ENCODE data around the gene PNPLA3. TPM values are rescaled to one million over a fixed set of nuclear protein-coding genes. Genes with fewer than 3 reads are reported as not detected.
A peak's percentile ranks its signal among the peaks of the same experiment; 100 is the strongest.

PNPLA3 gene
- total RNA-seq, 1 experiment from 2014 or later: 7.3 TPM

DNA sequence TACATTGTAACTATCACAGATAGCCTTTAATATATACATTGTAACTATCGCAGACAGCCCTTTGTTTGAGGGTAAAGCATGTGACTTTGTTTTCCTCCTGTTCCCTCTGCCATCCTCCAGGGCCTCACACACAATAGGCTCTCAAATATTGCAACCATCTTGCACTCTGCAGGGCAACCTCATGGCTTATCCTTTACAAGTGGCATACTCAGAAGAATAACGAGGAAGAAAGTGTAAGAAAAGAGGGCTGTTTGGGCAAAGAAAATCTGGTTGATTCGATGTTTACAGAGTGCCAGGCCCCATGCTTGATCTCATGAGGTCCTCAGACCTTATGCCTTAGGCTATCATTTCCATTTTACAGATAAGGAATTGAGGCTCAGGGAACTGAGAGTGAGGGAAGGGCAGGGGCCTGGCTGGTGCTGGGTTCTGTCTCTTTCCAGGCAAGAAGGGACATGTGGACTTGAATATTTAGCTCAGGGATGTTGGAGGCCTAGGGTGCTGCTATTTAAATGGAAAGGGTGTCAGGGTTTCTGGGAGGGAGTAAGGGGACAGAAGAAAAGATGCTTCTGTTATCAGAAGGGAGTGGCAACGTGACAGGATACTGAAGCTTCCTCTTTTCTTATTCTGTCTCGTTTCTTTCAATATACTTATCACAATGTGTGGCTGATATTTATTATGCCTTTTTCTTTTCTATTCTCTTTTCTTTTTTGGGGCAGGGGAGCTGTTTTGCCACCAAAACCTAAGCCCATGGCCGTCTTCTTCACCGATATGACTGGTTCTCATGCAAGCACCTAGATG, 30.6 kb downstream of the PNPLA3 start:
- Histone ChIP-seq H4K20me1 (ENCODE audit: insufficient read depth) (no peaks in the 10 kb centered on the region), H3K9me3 (ENCODE audit: control insufficient read depth in 1 of 2, insufficient read depth in 1 of 2, low read depth in 1 of 2, low read length in 2 of 2) (no peaks in the 10 kb centered on the region), H3K9me2 (ENCODE audit: insufficient read depth) (no peaks in the 10 kb centered on the region), H3K79me2 (ENCODE audit: insufficient read depth, low read length) (peaks cover 44% of the 10 kb centered on the region), H3K4me2 (ENCODE audit: low read length) (peak overlapping the region; percentile 73), H3K9ac (ENCODE audit: low read length) (peak overlapping the region; percentile 87), H3K4me1 (ENCODE audit: control insufficient read depth in 1 of 2, insufficient read depth in 2 of 2, low read length in 2 of 2) (peaks cover 17 to 30% of the 10 kb centered on the region in 2 experiments), H3K27ac (ENCODE audit: low read depth, low read length) (peak overlapping the region; percentile 90), H3K36me3 (ENCODE audit: control insufficient read depth in 1 of 2, insufficient read depth in 2 of 2, low read length in 2 of 2) (no peaks in the 10 kb centered on the region), H3K4me3 (replicated peaks in 1 of 2; ENCODE audit: low read depth in 1 of 2, low read length in 2 of 2) (peak overlapping the region; percentile 91 to 95), H3K27me3 (ENCODE audit: insufficient read depth, low read length) (no peaks in the 10 kb centered on the region), H2AFZ (ENCODE audit: low read depth, low read length, poor library complexity, severe bottlenecking) (no peak overlapping the region)
- no TSS peak for BruUV-seq (replicated peaks)
- CTCF ChIA-PET: interaction anchor here (0.9 to 1.9 kb wide), 3 partner anchors 8 to 71 kb away, joined by 3 to 22 read pairs (median 4); no protein-coding TSS in a partner anchor
- intact Hi-C loops (cut with micrococcal nuclease): no loop called here
- POLR2A ChIA-PET: interaction anchor here (1.1 to 1.6 kb wide), 3 partner anchors 8 to 71 kb away, joined by 4 to 6 read pairs (median 4); partner anchors contain the start of gene PNPLA3
- DNase-seq (ENCODE audit: low read depth, low spot score) (no peak), ATAC-seq (no peak)
- RAD21 ChIA-PET (ENCODE audit: low non-redundant PET in 1 of 2, low total read pairs in 2 of 2, uncharacterized antibody in 2 of 2, unreplicated experiment in 2 of 2): no interaction called here
- TF ChIP-seq REST (IDR thresholded peaks at IDR 0.05; ENCODE audit: low read depth): no peak
- TF ChIP-seq, protein P1, sequence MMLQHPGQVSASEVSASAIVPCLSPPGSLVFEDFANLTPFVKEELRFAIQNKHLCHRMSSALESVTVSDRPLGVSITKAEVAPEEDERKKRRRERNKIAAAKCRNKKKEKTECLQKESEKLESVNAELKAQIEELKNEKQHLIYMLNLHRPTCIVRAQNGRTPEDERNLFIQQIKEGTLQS (IDR thresholded peaks at IDR 0.05): no peak
- no peak for TF ChIP-seq POLR2AphosphoS5 (IDR thresholded peaks at IDR 0.05; ENCODE audit: low read depth, low read length)
- no peak for TF ChIP-seq EZH2phosphoT487 (IDR thresholded peaks at IDR 0.05; ENCODE audit: borderline replicate concordance)
- no peak for TF ChIP-seq RAD21 (IDR thresholded peaks at IDR 0.05; ENCODE audit: low read depth)
- no peak for TF ChIP-seq CEBPB (IDR thresholded peaks at IDR 0.05; ENCODE audit: low read depth)
- TF ChIP-seq TCF7L2 (IDR thresholded peaks at IDR 0.05; ENCODE audit: borderline replicate concordance, extremely low read depth, insufficient read depth, insufficient read length): no peak
- TF ChIP-seq EZH2 (IDR thresholded peaks at IDR 0.05): no peak
- TF ChIP-seq YY1 (IDR thresholded peaks at IDR 0.05; ENCODE audit: extremely low read depth, insufficient replicate concordance, low read depth, low read length): no peak
- TF ChIP-seq, protein P2, sequence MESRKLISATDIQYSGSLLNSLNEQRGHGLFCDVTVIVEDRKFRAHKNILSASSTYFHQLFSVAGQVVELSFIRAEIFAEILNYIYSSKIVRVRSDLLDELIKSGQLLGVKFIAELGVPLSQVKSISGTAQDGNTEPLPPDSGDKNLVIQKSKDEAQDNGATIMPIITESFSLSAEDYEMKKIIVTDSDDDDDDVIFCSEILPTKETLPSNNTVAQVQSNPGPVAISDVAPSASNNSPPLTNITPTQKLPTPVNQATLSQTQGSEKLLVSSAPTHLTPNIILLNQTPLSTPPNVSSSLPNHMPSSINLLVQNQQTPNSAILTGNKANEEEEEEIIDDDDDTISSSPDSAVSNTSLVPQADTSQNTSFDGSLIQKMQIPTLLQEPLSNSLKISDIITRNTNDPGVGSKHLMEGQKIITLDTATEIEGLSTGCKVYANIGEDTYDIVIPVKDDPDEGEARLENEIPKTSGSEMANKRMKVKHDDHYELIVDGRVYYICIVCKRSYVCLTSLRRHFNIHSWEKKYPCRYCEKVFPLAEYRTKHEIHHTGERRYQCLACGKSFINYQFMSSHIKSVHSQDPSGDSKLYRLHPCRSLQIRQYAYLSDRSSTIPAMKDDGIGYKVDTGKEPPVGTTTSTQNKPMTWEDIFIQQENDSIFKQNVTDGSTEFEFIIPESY (IDR thresholded peaks at IDR 0.05; ENCODE audit: extremely low read depth, insufficient replicate concordance, low read length): no peak
- TF ChIP-seq MAX (IDR thresholded peaks at IDR 0.05): no peak
- no peak for TF ChIP-seq EGR1 (IDR thresholded peaks at IDR 0.05; ENCODE audit: low read depth)
- no peak for TF ChIP-seq FOSL1 (IDR thresholded peaks at IDR 0.05; ENCODE audit: low read depth)
- TF ChIP-seq CTCF (IDR thresholded peaks at IDR 0.05 in 2 of 3, conservative IDR thresholded peaks at IDR 0.05 in 1 of 3; ENCODE audit: borderline replicate concordance in 1 of 3, insufficient read depth in 1 of 3, low read depth in 2 of 3, low read length in 2 of 3): no peak
- TF ChIP-seq JUND (IDR thresholded peaks at IDR 0.05): no peak
- no peak for TF ChIP-seq CBX3 (IDR thresholded peaks at IDR 0.05; ENCODE audit: low read depth)
- no peak for TF ChIP-seq ZNF274 (IDR thresholded peaks at IDR 0.05; ENCODE audit: low read depth, low read length)
- no peak for TF ChIP-seq ELF1 (IDR thresholded peaks at IDR 0.05; ENCODE audit: borderline replicate concordance, low read depth)

All from HCT116 (cell line).